Heart right ventricle (tissue), 16 donors: ENCODE results near the gene ERN1. TPM values are rescaled to one million over a fixed set of nuclear protein-coding genes. Genes with fewer than 3 reads are reported as not detected.

Experiments used
- ATAC-seq, 8 donors: fragments of 200-7000 bp; cut with Tn5 transposase; one replicate each; pipeline ENCODE4 v1.9.1; 2020; ENCODE audit warnings: mild to moderate bottlenecking in 8 of 8, moderate library complexity in 8 of 8, moderate number of reproducible peaks in 1 of 8
- DNase-seq, 2 donors: peaks; one replicate each; pipeline ENCODE4 v3.0.0-alpha.2; 2020
- H3K27ac ChIP-seq, 10 donors: fragments of 200-600 bp; sonication (generic) in 2 of 10; one replicate each; pipeline versions ENCODE4 v1.5.0 to v1.8.0; 2020 to 2022; ENCODE audit warnings: mild to moderate bottlenecking in 3 of 10
- H3K27me3 ChIP-seq, 7 donors: fragments of 200-600 bp; one replicate each; pipeline ENCODE4 v1.8.0; 2021 to 2022; ENCODE audit warnings: mild to moderate bottlenecking in 2 of 7
- H3K36me3 ChIP-seq, 9 donors: fragments of 200-600 bp; sonication (generic) in 1 of 9; one replicate each; pipeline versions ENCODE4 v1.5.0 to v1.8.0; 2020 to 2022; ENCODE audit warnings: mild to moderate bottlenecking in 2 of 9
- H3K4me1 ChIP-seq, 9 donors: fragments of 200-600 bp; sonication (generic) in 1 of 9; one replicate each; pipeline versions ENCODE4 v1.5.0 to v1.8.0; 2020 to 2022; ENCODE audit warnings: mild to moderate bottlenecking in 4 of 9
- H3K4me3 ChIP-seq, 10 donors: fragments of 200-600 bp; sonication (generic) in 2 of 10; one replicate each; pipeline versions ENCODE4 v1.5.0 to v1.8.0; 2020 to 2022; ENCODE audit warnings: mild to moderate bottlenecking in 7 of 10, moderate library complexity in 2 of 10
- H3K9me3 ChIP-seq, 11 donors: fragments of 200-600 bp in 10 of 11; sonication (generic) in 2 of 11; one replicate each; pipeline versions ENCODE4 v1.5.0 to v1.8.0; 2013 to 2022; ENCODE audit warnings: mild to moderate bottlenecking in 2 of 11, control low read depth in 1 of 11, moderate library complexity in 1 of 11
- WGBS, 2 donors: extraction: QIAGEN DNeasy Blood & Tissue Kit; methylation state at CpG; one replicate each; pipeline ENCODE4 v1.1.7; 2013; ENCODE audit warnings: inconsistent platforms in 1 of 2; 5-methylcytosine and 5-hydroxymethylcytosine counted together
- intact Hi-C, 10 donors: fragments of 100-400 bp; cut with DNase I; formaldehyde crosslinking; loops; one replicate each; pipeline versions ENCODE4 v1.11.1 to v1.14.2; 2022
- polyA plus RNA-seq, 2 donors: library from polyadenylated mRNA; stranded (reverse); fragments of 200-250 nt; gene quantifications; one replicate each; pipeline ENCODE4 v1.2.3, GENCODE V29; 2013
- total RNA-seq, 10 donors: library from RNA; stranded (reverse); fragmentation: NEBNext Ultra II Directional in 3 of 10; extraction: Animal tissue kit (Norgen Biotek cat#: 25700) in 3 of 10; gene quantifications; one replicate each; pipeline versions ENCODE4 v1.2.1 to v1.2.4, GENCODE V29; 2021 to 2023
- TF ChIP-seq, protein P1 (sequence below), 9 donors: fragments of 200-600 bp; sonication (generic) in 2 of 9; IDR thresholded peaks; one replicate each; pipeline versions ENCODE4 v1.5.0 to v1.8.0; 2021 to 2022; ENCODE audit warnings: antibody characterized with exemption in 9 of 9, mild to moderate bottlenecking in 5 of 9, moderate library complexity in 1 of 9
- donor health status: Arrhythmogenic right ventricular cardiomyopathy.
- donor health status: ischemic (EF 13 %, LVEDD 7.1; RV severe dilation, severe dysfunction).
- donor health status: healthy with polysubstance abuse.
- donor health status: DM: no; HTN: yes; CAD: no.
- donor health status: DM: no; HTN: no; CAD: no.
- donor health status: ischemic (EF 25% LVEDD 6.9; RV normal size, moderate dysfunction).
- donor health status: ischemic (EF 25% LVEDD 5.7; RV mildly dilated, moderate dysfunction).
- donor health status: healthy.
- donor health status: DM: yes; HTN: yes; CAD: no.
- donor health status: Ischemic cardiomyopathy.
- donor health status: ischemic (EF 35%, LVEDD 5.7; RV mildly dilated, moderate dysfunction).
- donor health status: nonischemic (EF 11% LVEDD 7.7; RV severe dilation, severe dysfunction).
- donor health status: DM: yes; HTN: yes; CAD: no.
- donor health status: PGD.
- donor health status: ischemic (EF 29% LVEDD 5.4; RV normal size, mild dysfunction).
- donor health status: nonischemic (EF 23%, LVEDD 6.1; RV moderate dilation, normal function).

ERN1 gene
- total and polyA plus RNA-seq, 12 donors = 2.2 to 16.6 (median 7.1) TPM

DNA sequence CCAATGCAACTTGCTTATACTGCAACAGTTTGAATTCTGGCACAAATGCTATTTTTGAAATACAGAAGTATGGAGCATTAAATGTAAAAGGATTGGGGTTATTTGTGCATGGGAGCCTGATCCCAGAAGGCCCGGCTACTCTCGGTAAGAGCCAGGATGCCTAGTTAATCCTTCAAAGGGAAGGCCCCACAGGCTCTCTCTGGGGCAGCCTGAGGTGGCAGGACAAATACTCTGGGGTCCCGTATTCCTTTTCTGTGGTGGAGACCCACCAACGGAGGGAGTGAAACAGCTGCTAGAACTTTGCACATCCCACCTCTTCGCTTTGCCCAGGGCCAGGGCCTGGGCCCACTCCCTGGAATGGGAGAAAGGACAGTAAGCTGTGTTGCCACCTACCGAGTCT lies 30.4 kb downstream of the ERN1 start:
- no peaks in the 10 kb centered on the region for H3K9me3 ChIP-seq
- WGBS, 2 donors = 91 to 93% methylated on average over 6 of the region's 6 CpGs
- H3K27me3 ChIP-seq = no peaks in the 10 kb centered on the region
- intact Hi-C loops = no loop called here
- peaks cover 0 to 41% (median 6%) of the 10 kb centered on the region in 9 donors for H3K4me1 ChIP-seq
- no peak for ATAC-seq
- DNase-seq = no peak
- no peak overlapping the region for H3K4me3 ChIP-seq
- H3K27ac ChIP-seq = no peak overlapping the region
- TF ChIP-seq, protein P1, sequence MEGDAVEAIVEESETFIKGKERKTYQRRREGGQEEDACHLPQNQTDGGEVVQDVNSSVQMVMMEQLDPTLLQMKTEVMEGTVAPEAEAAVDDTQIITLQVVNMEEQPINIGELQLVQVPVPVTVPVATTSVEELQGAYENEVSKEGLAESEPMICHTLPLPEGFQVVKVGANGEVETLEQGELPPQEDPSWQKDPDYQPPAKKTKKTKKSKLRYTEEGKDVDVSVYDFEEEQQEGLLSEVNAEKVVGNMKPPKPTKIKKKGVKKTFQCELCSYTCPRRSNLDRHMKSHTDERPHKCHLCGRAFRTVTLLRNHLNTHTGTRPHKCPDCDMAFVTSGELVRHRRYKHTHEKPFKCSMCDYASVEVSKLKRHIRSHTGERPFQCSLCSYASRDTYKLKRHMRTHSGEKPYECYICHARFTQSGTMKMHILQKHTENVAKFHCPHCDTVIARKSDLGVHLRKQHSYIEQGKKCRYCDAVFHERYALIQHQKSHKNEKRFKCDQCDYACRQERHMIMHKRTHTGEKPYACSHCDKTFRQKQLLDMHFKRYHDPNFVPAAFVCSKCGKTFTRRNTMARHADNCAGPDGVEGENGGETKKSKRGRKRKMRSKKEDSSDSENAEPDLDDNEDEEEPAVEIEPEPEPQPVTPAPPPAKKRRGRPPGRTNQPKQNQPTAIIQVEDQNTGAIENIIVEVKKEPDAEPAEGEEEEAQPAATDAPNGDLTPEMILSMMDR (IDR thresholded peaks at IDR 0.05) = no peak
- peaks cover 0 to 36% (median 4%) of the 10 kb centered on the region in 9 donors for H3K36me3 ChIP-seq

DNA sequence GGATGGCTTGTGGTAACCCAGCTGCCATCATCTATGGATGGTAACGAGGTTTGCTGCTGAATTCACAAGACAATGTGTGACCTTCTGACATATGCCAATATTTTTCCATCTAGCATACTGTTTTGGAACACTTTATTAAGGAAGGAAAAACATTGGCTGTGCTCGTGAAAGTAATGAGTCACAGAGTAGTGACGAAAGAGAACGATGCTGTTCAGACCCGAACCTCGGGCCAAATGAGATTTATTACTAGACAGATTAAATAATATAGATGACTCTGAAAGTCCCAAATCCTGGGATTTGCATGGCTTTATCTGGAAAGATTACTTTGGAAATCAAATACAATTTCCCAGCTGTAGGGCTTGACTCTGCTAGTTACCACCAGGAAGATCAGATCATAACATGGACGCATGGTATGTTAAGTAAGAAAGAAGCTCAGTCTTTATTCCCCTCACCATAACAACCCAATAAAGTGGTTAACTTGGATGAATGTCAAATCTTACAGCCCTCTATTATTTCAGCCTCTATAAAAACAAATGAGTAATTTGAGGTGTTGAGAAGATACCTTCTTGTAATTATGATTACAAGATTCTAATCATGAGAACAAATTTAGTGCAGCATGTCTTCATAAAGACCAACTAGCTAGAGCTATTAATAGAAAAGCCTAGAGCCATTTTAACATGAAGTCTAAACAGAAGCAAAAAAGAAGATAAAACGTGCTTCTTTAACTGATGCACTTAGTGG lies 32.6 kb downstream of the ERN1 start:
- DNase-seq (no peak), ATAC-seq (peak in 2 of 8 donors; percentile 60 to 62)
- TF ChIP-seq, protein P1 (IDR thresholded peaks at IDR 0.05) = no peak
- H3K27me3 ChIP-seq = no peaks in the 10 kb centered on the region
- H3K9me3 ChIP-seq = no peaks in the 10 kb centered on the region
- intact Hi-C loops = no loop called here
- H3K4me3 ChIP-seq = no peak overlapping the region
- no peak overlapping the region for H3K27ac ChIP-seq
- WGBS, 2 donors = 67 to 76% methylated on average over 8 of the region's 8 CpGs
- H3K36me3 ChIP-seq = peaks cover 0 to 41% (median 4%) of the 10 kb centered on the region in 9 donors
- peaks cover 0 to 39% (median 6%) of the 10 kb centered on the region in 9 donors for H3K4me1 ChIP-seq

DNA sequence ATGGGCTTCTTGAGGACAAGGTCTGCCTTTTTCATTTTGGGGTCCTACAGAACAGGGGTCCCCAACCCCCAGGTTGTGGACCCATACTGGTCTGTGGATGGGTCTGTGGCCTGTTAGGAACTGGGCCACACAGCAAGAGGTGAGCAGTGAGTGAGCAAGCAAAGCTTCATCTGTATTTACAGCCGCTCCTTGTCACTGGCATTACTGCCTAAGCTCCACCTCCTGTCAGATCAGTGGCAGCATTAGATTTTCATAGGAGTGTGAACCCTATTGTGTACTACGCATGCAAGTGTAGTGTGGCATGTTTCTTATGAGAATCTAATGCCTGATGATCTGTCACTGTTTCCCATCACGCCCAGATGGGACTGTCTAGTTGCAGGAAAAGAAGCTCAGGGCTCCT lies 33.9 kb downstream of the ERN1 start:
- TF ChIP-seq, protein P1 (IDR thresholded peaks at IDR 0.05) = no peak
- H3K36me3 ChIP-seq = peaks cover 0 to 36% (median 4%) of the 10 kb centered on the region in 9 donors
- ATAC-seq (no peak), DNase-seq (no peak)
- intact Hi-C loops = no loop called here
- WGBS, 2 donors = 96 to 98% methylated on average over 3 of the region's 3 CpGs
- no peak overlapping the region for H3K4me3 ChIP-seq
- peaks cover 0 to 52% (median 6%) of the 10 kb centered on the region in 9 donors for H3K4me1 ChIP-seq
- no peak overlapping the region for H3K27ac ChIP-seq
- no peaks in the 10 kb centered on the region for H3K9me3 ChIP-seq
- H3K27me3 ChIP-seq = no peaks in the 10 kb centered on the region

DNA sequence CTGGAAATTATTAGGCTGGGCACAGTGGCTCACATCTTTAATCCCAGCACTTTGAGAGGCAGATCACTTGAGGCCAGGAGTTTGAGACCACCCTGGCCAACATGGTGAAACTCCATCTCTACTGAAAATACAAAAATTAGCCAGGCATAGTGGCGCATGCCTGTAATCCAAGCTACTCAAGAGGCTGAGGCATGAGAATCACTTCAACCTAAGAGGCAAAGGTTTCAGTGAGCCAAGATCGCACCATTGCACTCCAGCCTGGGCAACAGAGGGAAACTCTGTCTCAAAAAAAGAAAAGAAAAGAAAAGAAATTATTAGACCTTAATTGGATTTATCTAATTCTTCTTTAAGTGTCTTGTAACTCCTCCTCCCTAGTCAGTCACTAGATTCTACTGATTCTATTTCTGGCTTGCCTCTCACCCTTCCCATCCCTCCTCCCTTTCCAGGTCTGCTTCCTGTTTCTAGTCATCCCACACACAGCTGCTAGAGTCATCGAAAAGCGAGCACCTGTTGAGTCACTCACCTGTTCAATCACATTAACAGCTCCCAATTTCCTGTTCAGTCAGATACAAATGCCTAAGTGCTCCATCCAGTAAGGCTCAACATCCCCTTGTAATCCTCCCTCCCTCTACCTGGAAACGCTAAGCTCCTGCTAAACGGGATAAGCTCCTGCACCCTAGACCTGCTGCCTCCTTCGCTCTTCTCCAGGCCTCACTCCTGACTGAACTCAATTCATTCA lies 34.6 kb downstream of the ERN1 start:
- Histone ChIP-seq H3K36me3 (peaks cover 0 to 36% (median 4%) of the 10 kb centered on the region in 9 donors), H3K27me3 (no peaks in the 10 kb centered on the region), H3K4me1 (peaks cover 0 to 53% (median 6%) of the 10 kb centered on the region in 9 donors), H3K27ac (no peak overlapping the region), H3K4me3 (no peak overlapping the region), H3K9me3 (no peaks in the 10 kb centered on the region)
- TF ChIP-seq, protein P1 (IDR thresholded peaks at IDR 0.05) = no peak
- ATAC-seq = peak in 1 of 8 donors; percentile 23
- WGBS, 2 donors = 78 to 82% methylated on average over 7 of the region's 7 CpGs
- intact Hi-C loops = no loop called here
- DNase-seq = no peak
